IPS DF 6.9 (cell line): ENCODE measurements around the gene SLC39A11.
"Not testable (repeated sequence)": the region's sequence is repeated elsewhere in the genome, so short reads cannot be mapped to it uniquely, and the experiment has no call there.

Experiments used
- DNase-seq: peaks from one replicate; pipeline ENCODE4 v3.0.0-alpha.2; 2013; ENCODE audit warnings: low read depth, low spot score
- H3K27ac ChIP-seq: one replicate; pipeline ENCODE4 v1.5.1; 2013; ENCODE audit warnings: low read length, control low read depth
- H3K27me3 ChIP-seq: 2 replicates; pipeline ENCODE4 v1.6.1; 2013; ENCODE audit warnings: mild to moderate bottlenecking, low read length; ENCODE audit not compliant: control insufficient read depth, insufficient read depth
- H3K36me3 ChIP-seq: 2 replicates; pipeline ENCODE4 v1.6.1; 2013; ENCODE audit warnings: low read length; ENCODE audit not compliant: control insufficient read depth, insufficient read depth
- H3K4me1 ChIP-seq: 2 replicates; pipeline ENCODE4 v1.6.1; 2013; ENCODE audit warnings: low read length; ENCODE audit not compliant: control insufficient read depth, insufficient read depth
- H3K4me3 ChIP-seq: 2 replicates; pipeline ENCODE4 v1.5.1; 2013; ENCODE audit warnings: mild to moderate bottlenecking, low read length
- H3K9me3 ChIP-seq: 2 replicates; pipeline ENCODE4 v1.6.1; 2013; ENCODE audit warnings: low read length, inconsistent platforms; ENCODE audit not compliant: control insufficient read depth, insufficient read depth
- WGBS: extraction: QIAGEN DNeasy Blood & Tissue Kit; methylation state at CpG from one replicate; pipeline ENCODE4 v1.1.7; 2013; ENCODE audit warnings: mixed read lengths, missing lambda C conversion rate; ENCODE audit not compliant: insufficient read length, insufficient coverage; 5-methylcytosine and 5-hydroxymethylcytosine counted together

Gene SLC39A11

DNA sequence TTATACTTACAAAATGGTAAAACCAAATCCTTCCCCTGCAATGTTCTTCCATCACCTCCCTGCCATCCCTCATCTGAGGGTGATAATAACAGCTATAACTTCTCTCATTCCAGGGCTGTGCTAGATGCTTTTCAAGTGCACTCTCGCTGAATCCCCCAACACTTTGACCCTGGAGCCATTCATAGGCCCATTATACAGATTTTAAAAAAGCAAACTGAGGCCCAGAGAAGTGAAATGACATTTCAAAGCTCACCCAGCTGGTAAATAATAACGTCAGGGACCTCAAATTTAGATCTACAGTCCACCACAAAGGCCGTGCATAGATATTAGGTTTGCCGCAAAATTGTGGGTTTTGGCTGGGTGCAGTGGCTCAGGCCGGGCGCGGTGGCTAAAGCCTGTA, 378.8 kb downstream of the SLC39A11 start:
- no peaks in the 10 kb centered on the region for H3K4me1 ChIP-seq
- no peak overlapping the region for H3K4me3 ChIP-seq
- no peaks in the 10 kb centered on the region for H3K27me3 ChIP-seq
- WGBS: no CpG with 5 or more reads among the region's 7 CpGs
- no peaks in the 10 kb centered on the region for H3K9me3 ChIP-seq
- H3K27ac ChIP-seq: no peak overlapping the region
- no peak for DNase-seq
- no peaks in the 10 kb centered on the region for H3K36me3 ChIP-seq

- H3K4me1 ChIP-seq: no peaks in the 10 kb centered on the region
- H3K36me3 ChIP-seq: no peaks in the 10 kb centered on the region
- no peak for DNase-seq
- no peaks in the 10 kb centered on the region for H3K27me3 ChIP-seq
- no peak overlapping the region for H3K4me3 ChIP-seq
- H3K9me3 ChIP-seq: no peaks in the 10 kb centered on the region
- no peak overlapping the region for H3K27ac ChIP-seq
- no CpG with 5 or more reads among the region's 3 CpGs for WGBS
Observed at GRCh38 chr17:72711521-72712310, 380.8 kb downstream of the SLC39A11 start.

DNA sequence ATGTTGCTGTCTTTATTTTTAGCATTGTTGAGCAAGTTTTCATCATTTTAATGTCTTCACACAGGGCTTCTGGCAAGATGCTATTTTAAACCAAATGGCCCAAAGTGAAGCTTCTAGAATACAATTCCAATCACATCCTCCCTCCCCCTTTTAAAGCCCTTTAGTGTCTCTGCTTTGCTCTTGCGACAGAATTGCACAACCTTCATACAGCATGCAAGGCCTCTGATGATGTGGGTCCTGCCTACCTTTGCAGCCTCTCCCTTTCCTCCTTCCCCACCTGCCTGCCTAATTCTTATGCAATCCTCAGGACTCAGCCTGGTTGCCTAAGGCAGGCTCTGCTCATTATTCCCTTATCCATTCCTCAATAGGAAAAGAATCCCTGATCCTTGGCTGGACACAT, 381.7 kb downstream of the SLC39A11 start:
- Histone ChIP-seq H3K36me3 (no peaks in the 10 kb centered on the region), H3K4me3 (no peak overlapping the region), H3K27me3 (no peaks in the 10 kb centered on the region), H3K27ac (no peak overlapping the region), H3K4me1 (no peaks in the 10 kb centered on the region), H3K9me3 (no peaks in the 10 kb centered on the region)
- no peak for DNase-seq
- no CpG with 5 or more reads among the region's 1 CpG for WGBS

GRCh38 chr17:72710202-72710601, 382.3 kb downstream of the SLC39A11 start:
- Histone ChIP-seq H3K9me3 (no peaks in the 10 kb centered on the region), H3K36me3 (no peaks in the 10 kb centered on the region), H3K4me1 (no peaks in the 10 kb centered on the region), H3K4me3 (no peak overlapping the region), H3K27me3 (no peaks in the 10 kb centered on the region), H3K27ac (no peak overlapping the region)
- DNase-seq: no peak

DNA sequence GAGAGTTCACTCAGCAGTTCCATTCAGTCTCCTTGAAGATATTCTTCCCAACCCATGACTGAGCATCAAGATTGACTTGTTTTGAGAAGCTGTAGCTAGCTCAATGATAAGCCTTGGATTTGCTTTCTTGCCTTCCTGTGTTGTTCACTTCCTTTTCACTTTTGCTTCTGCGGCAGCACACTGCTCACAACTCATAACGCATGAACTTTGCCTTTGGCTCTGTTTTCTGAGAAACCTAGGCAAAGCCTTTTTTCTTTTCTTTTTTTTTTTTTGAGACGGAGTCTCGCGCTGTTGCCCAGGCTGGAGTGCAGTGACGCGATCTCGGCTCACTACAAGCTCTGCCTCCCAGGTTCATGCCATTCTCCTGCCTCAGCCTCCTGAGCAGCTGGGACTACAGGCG, 383.8 kb downstream of the SLC39A11 start:
- H3K4me1 ChIP-seq, H3K9me3 ChIP-seq, DNase-seq, H3K27me3 ChIP-seq, H3K36me3 ChIP-seq, H3K4me3 ChIP-seq, H3K27ac ChIP-seq: not testable (repeated sequence)
- WGBS: no CpG with 5 or more reads among the region's 9 CpGs

- WGBS: no CpG with 5 or more reads among the region's 2 CpGs
- DNase-seq: no peak
Observed at GRCh38 chr17:72707881-72708280, 384.6 kb downstream of the SLC39A11 start.

DNA sequence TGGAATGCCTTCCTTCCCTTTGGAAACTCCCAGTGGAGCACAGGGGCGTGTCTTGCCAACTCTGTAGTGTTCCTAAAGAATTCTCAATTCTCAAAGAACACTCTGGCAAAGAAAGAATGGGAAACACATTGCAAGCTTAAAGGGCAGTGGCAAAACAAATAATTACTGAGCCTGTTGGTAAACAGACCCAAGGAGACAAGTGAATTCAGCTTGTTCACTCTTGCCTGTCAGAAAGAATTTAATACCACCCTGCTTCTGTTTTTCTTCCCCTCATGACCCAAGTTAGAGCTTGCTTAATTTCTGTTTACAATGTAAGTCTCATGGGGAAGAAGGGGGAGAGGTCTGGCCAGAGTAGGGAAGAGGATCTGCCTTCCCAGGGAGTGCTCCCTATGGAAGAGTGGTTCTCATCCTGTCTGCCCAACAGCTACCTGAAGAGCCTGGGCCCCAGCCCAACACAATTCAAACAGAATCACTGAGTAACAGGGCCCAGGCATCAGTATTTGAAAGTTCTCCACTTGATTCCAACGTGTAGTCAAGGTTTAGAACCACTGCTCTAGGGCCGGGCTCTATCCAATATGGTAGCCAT, 386.0 kb downstream of the SLC39A11 start:
- no peaks in the 10 kb centered on the region for H3K4me1 ChIP-seq
- DNase-seq: no peak
- H3K27ac ChIP-seq: no peak overlapping the region
- H3K27me3 ChIP-seq: no peaks in the 10 kb centered on the region
- WGBS: no CpG with 5 or more reads among the region's 3 CpGs
- H3K4me3 ChIP-seq: no peak overlapping the region
- no peaks in the 10 kb centered on the region for H3K9me3 ChIP-seq
- H3K36me3 ChIP-seq: no peaks in the 10 kb centered on the region

More at GRCh38 chr17:72707881-72708280, 384.6 kb downstream of the SLC39A11 start:
- Histone ChIP-seq H3K9me3 (no peaks in the 10 kb centered on the region), H3K27me3 (no peaks in the 10 kb centered on the region), H3K36me3 (no peaks in the 10 kb centered on the region), H3K4me1 (no peaks in the 10 kb centered on the region), H3K4me3 (no peak overlapping the region), H3K27ac (no peak overlapping the region)

DNA sequence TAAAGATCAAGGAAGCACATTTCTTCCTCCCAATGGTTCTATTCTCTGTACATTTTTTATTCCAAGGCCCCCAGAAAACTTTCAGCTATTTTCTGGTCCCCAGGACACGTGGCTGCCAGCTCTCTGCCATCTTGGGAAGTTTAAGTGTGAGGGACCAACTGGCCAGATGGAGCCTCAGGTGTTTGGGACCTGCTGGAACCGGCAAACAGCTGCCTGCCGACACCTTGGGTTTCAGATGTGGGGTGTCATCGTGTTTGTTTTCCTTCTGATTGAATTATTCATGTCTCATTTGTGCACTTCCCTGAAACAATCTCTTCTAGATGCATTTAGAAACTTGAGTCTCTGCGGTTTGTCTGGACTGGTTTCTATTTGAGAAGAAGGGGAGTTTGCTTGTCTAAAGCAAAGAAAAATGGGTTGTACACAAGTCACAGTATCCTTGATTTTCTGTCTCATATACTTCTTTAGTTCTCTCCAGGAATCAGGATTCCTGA, 386.5 kb downstream of the SLC39A11 start:
- no CpG with 5 or more reads among the region's 5 CpGs for WGBS
- H3K9me3 ChIP-seq: no peaks in the 10 kb centered on the region
- no peaks in the 10 kb centered on the region for H3K27me3 ChIP-seq
- no peaks in the 10 kb centered on the region for H3K4me1 ChIP-seq
- no peak for DNase-seq
- no peaks in the 10 kb centered on the region for H3K36me3 ChIP-seq
- no peak overlapping the region for H3K27ac ChIP-seq
- no peak overlapping the region for H3K4me3 ChIP-seq

DNA sequence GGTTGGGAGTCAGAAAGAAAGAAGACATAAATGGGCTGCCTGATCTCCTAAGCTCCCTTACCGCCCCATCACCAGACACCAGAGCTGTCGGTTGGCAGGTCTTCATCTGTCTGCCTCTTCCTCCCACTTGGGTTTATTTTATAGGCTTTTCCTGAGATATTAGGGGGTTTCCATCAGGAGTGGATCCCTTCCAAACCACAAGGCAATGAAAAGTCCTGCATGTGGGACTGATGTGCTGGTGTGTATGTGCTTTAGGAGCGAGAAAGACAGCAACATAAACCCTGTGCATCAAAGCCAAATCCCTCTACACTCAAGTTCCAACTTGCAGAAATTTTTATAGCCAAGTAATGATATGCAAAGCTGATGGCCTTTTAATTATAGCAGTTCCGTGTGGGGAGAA, 389.5 kb downstream of the SLC39A11 start:
- Histone ChIP-seq H3K27ac (no peak overlapping the region), H3K9me3 (no peaks in the 10 kb centered on the region), H3K27me3 (no peaks in the 10 kb centered on the region), H3K4me3 (no peak overlapping the region), H3K4me1 (no peaks in the 10 kb centered on the region; the same call in 1 of the 2 replicates), H3K36me3 (no peaks in the 10 kb centered on the region)
- no peak for DNase-seq
- no CpG with 5 or more reads among the region's 4 CpGs for WGBS

DNA sequence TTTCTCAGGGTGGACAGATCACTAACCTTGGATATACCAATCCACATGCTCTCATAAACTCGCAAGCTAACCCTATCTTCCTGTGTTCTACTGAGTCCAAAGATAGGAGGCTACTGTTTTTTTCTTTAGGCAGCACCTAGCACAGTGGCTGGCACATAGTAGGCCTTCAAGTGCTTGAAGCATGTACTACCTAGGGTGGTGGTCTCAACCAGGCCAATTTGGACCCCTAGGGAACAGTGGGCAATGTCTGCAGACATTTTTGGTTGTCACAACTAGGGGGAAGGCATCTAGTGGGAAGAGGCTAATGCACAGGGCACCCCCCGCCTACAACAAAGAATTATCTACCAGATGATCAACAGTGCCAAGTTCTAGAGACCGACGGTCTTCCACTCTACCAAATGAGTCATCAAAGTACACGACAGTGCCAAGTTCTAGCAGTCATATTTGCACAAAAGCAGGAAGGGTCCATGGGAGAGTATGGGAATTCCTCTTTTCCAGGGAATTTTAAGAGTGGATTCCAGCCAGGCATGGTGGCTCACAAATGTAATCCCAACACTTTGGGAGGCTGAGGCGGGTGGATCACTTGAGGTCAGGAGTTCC, 390.3 kb downstream of the SLC39A11 start:
- H3K4me3 ChIP-seq: no peak overlapping the region
- no peaks in the 10 kb centered on the region for H3K27me3 ChIP-seq
- no peak for DNase-seq
- no CpG with 5 or more reads among the region's 6 CpGs for WGBS
- H3K36me3 ChIP-seq: no peaks in the 10 kb centered on the region
- H3K4me1 ChIP-seq: no peaks in the 10 kb centered on the region; the same call in 1 of the 2 replicates
- H3K9me3 ChIP-seq: no peaks in the 10 kb centered on the region
- no peak overlapping the region for H3K27ac ChIP-seq
